Measurements from ENCODE around the gene MTMR12.
"Not testable (repeated sequence)": the region's sequence is repeated elsewhere in the genome, so short reads cannot be mapped to it uniquely, and the experiment has no call there.

Gene MTMR12

DNA sequence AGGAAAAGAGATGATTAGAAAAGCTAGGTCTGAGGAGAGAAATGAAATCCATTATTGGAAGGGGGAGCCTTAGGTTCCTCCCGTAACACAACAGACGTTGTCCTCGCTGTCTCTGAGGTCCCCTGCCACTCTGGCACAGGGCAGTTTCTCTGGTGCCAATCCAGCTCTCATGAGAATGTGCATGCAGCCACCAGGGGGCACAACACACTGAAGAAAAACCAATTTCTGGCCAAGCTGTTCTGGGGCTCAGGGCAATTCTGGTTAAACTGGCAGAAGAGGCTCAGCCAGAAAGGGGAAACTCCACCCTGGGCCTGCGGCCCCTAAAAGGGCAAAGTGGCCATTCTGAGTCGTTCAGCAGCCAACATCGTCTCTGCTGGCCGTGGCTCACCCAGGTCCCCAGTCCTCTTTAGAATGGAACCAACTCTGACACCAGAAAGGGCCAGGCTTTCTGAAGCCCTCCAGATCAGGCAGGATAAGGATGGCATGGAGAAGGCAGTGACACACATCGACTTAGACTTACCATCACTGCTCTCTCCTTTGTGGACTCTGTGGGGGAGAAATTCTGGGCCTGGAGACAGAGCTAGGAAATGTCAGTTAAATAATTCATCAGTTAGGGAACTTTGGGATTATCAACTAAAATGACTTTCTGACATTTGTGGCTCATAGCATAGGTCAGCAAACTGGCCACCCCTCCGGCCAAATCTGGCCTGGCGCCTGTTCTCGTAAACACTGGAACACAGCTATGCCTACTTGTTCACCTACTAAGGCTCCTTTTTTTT lies 80.1 kb downstream of the MTMR12 start:
- DNase-seq, result peak; percentile 83

DNA sequence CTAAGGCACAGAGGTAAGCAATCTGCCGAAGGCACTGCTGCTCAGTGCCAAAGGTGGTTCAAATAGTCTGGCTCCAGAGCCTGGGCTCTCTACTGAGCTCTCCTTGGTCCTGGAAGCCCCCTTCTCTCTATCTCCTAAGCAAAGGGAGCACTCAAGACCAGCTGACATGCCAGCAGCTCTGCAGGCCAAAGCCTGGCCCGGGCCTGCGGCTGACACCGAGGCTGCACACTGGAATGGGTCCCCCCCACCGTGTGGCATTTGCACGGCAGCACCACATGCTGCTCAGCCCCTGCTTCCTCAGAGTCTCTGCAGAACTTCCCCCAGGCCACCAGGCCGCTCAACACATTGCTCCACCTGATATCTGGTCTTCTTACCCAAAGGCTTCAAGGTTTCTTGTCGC lies 80.8 kb downstream of the MTMR12 start:
- no peak for DNase-seq

DNA sequence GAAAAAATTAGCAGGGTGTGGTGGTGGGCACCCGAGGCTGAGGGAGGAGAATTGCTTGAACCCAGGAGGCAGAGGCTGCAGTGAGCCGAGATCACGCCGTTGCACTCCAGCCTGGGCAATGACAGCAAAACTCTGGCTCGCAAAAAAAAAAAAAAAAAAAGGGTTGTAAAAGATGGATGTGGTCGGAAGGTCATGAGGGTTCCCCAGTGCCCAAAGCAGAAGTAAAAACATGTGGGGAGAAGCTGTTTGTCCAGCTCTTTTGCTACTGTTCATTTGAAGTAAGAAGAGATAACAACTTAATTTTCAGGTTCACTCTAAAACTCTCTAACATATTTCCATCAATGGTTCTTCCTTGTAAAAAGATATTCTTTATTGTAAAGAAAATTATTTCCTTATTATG lies 81.5 kb downstream of the MTMR12 start:
- DNase-seq, result no peak

DNA sequence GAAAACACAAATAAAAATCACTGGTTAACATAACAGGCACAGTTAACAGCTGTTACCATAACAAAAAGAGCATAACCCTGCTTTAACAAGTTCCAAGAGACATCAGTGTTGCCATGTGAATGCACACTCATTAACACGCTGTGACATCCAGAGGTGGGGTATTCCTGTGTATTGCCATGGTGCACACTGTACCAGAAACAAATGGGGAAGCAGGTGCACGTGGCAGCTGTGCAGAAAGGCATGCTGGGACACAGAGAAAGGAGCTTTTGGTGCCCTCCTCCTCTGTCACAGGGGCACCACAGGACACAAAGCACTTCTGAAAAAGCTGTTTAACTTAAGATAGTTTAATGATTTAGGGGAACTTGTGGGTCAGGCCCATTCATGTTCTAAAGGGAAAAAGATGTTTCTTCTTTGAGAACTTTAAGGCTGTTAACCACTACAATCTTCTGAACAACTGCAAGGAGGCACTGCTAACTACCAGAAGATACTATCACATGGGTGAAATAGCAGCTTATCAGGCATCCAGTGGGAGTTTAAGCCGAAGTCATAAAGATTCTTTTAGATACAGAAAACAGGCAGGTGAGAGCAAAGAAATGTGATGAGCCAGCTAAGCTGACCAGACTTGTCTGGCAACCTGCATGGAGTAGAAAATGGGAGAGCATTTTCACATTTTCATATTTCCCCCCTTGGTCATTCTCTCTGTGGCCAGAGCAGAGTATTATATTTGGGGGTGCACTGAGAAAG lies 82.2 kb downstream of the MTMR12 start:
- DNase-seq, result peak; percentile 13

DNA sequence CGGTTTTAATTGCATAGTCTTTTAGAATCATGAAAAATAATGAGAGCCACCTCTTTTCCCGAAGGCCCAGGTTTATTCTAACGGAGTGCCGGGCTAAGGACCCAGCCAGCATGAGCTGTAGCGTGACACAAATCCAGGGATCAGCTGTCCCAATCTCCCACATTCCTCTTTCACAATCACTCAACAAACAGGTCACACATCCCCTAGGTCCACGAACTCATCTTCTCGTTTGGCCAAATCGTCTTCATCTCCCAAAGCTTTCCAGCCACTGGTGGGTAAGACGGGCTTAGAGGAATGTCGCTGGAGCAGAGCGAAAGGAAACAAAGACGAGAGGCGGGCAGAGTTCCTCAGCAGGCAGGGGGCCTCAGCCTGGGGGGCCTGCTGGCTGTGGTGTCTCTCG lies 83.2 kb downstream of the MTMR12 start:
- DNase-seq, result no peak

DNA sequence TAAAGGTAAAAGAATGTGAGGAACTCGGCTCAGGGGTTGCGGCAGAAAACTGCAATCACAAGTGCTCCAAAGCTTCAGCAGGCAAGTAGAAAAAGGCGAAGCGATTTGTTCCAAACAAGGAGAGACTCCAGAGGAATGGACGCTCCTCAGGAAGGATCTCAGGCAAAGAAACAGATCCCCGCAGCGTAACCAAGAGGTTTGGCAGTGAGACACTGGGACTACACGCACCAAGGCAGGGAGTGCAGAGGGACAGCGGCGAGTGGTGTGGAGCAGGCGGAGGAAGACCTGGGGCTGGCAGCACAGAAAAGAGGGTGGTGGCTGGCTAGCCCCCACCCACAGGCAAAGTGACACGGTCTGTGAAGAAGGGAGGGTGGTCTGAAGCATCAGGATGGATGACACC lies 83.9 kb downstream of the MTMR12 start:
- DNase-seq, result no peak

DNA sequence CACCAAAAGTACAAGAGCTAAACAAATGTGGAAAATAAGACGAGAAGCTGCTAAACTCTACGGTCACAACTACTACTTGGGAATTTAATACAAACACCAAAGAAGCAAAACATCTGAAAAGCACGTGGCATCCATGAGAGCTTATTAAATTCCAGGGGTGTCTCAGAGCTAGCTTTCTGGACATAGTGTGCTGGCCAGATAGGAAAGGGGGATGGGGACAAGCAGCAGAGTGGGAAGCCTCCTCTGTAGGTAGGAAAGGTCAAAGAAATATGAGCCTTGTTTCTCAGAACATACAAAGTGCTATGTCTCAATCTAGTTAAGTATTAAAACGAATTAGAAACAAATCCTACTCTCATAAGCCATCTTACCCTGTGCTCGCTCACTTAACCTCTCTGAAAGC lies 87.3 kb downstream of the MTMR12 start:
- DNase-seq, result no peak

DNA sequence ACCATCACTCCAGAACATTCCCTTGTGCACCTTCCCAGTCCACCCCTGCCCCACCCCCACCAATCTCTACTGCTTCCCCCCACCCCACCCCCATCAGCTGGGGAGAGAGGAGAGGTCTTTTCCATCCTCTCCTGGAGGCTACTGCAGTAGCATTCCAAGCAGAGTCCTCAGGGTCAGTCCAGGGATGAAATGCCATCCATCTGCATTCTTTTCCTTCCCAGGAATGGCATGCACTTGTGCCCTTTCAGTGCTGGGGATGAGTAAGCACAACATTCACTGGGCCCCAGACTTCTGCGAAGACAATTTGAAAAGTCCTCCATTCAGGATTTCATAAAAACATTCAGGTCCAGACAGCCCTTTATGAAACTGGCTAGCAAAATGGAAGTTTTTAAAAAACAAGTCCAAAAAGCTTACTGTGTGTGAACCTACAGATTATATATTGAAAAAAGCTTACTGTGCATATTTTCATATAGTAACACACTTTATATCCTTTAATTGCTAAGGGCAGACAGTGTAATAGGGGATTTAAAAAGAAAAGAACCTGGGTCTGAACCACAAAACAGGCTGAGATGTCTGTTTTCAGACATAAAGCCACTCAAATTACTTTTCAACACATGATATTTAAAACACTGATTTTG lies 88.6 kb downstream of the MTMR12 start:
- DNase-seq, result no peak

DNA sequence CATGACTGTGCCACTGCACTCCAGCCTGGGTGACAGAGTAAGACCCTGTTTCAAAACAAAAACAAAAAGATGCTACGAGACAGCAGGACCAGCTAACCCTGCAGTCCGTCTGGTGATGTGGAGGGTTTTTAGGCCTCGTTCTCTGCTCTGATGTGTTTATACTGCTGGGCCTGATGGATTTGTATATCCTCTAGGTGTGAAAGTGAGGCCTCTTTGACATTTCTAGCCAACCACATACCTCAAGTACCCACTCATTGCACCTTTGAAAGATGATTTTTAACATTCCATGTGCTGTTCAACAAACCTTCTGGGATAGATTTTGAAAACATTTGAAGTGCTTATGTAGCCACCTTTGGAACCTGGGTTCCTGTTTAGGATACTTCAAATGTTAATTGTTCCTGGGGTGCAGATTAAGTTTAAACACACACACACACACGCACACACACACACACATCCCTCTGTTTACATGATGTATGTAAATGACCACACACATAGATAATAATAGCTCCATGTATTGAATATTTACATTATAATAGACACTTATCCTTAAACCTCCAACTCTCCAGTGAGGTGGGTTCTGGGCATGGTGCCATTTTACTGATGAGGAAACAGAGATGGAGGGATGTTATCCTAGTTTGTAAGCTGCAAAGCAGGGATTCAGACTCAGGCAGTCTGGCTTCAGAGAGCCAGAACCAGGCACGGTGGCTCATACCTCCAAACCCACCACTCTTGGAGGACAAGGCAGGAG lies 89.8 kb downstream of the MTMR12 start:
- no peak for DNase-seq

DNA sequence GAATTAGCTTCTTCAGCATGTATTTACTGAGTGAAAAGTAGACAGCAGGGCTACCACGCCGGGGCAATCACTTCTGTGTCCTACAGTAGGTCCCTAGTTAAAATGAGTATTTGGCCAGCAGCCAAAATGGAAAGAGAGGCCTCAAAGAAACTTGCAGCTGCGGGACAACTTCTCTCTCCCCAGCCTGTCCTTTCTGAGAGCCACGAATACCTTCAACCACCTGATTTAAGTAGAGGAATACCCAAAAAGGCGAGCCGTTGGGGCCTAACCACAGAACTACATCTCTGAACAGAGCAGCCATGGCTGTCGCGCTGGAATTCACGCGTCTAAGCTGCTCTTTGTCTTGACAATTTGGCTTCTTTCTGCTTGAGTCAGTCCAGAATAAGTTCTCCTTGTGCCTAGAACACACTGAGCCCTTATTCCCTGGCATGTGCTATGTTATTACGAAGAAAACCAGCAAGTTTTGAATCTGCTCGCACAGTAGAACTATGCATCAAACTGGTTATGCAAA lies 94.8 kb downstream of the MTMR12 start:
- no peak for DNase-seq

DNA sequence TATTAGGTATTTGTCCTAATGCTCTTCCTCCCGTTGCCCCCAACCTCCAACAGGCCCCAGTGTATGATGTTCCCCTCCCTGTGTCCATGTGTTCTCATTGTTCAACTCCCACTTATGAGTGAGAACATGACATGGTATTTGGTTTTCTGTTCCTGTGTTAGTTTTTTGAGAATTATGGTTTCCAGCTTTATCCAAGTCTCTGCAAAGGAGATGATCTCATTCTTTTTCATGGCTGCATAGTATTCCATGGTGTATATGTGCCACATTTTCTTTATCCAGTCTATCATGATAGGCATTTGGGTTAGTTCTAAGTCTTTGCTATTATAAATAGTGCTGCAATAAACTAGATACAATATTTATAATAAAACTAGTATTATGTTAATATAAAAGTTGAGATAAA lies 98.4 kb downstream of the MTMR12 start:
- DNase-seq, result not testable (repeated sequence)

DNA sequence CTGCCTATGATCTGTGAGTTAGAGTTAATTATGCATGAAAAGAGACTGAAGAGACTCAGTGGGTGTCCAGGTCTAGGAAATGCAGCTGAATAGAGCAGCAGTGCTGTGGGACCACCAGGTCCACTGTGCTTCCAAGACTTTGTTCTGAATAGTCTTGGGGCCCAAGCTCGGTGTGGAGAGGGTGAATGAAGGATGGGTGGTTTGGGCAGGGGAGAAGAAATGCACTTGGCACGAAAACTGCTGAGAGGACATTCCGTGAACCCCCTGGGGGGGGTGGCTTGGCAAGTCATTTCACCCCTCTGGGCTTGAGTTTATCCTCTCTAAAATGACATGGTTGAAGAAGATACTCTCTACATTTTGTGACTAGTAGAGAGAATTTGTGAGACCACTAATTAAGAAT lies 102.6 kb downstream of the MTMR12 start:
- no peak for DNase-seq

DNA sequence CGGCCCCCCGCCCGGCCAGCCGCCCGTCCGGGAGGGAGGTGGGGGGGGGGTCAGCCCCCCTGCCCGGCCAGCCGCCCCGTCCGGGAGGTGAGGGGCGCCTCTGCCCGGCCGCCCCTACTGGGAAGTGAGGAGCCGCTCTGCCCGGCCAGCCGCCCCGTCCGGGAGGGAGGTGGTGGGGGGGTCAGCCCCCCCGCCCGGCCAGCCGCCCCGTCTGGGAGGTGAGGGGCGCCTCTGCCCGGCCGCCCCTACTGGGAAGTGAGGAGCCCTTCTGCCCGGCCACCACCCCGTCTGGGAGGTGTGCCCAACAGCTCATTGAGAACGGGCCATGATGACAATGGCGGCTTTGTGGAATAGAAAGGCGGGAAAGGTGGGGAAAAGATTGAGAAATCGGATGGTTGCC lies 103.9 kb downstream of the MTMR12 start:
- DNase-seq, result not testable (repeated sequence)

DNA sequence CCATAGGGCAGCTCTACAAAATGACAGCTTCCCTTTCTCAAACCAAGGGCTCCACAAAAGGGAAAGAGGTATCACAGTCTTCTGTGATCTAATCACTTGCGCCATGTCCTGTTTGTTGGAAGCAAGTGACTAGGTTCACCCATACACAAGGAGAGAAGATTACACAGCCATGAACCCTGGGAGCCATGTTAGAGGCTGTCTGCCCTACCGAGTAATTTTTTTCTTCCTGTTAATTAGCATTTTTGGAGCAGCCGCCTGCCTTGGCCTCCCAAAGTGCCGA lies 105.4 kb downstream of the MTMR12 start:
- DNase-seq, result peak; percentile 10

DNA sequence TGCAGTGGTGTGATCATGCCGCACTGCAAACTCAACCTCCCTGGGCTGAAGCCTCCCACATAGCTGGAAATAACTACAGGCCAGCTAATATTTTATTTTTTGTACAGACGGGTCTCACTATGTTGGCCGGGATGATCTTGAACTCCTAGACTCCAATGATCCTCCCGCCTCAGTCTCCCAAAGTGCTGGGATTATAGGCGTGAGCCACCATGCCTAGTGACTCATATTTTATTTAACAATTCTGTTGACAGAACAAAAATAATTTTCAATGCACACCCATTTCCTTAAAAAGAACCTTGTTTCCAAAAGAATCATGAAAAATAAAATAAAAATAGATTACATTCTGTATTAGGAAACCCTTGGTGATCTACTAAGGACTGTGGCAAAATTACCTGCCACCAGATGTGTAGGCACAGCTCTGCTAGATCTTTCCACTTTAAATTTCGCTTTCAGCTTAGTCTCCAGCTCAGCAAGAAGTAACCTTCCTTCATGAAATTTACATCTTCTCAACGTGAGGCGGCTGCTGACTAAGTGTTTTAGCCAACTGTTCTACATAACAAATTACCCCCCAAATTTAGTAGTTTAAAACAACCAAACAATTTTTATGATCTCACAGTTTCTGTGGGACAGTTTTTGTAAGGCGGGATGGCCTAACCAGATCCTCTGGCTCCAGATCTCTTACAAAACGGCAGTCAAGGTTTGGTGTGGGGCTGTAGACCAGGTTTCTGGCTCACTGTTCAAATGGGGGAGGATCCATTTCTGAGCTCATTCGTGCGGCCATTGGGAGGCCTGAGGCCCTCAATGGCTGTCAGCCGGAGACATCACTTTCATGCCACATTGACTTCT lies 106.0 kb downstream of the MTMR12 start:
- no peak for DNase-seq

DNA sequence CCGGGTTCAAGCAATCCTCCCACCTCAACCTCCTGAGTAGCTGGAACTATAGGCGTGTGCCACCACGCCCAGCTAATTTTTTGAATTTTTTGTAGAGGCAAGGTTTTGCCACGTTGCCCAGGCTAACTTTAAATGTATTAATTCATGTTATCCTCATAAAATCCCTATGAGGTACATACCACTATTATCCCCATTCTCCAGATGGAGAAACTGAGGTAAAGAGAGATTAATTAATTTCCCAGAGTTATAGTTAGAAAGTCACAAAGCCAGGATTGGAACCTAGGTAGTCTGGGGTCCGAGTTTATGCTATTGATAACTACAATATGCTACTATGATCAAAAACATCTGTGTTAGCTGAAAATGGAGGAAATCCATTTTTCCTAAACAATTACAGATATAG lies 106.7 kb downstream of the MTMR12 start:
- DNase-seq, result no peak

DNA sequence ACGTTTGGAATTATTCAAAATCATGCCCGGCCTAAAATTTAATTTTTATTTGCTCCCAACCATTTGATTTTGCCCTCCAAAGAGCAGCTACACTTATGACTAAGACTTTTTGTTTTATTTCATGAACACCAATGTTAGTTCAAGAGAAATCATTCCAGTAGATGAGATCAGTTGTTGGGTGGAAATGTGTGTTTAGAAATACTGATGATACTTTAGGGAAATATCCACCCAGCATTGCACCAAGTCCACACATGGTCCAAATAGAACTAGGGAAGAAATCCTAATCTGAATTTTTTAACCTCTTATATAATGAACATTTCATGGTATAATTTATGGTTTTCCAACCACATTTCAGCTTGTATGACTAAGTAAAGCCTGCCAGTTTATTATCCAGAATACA lies 110.3 kb downstream of the MTMR12 start:
- no peak for DNase-seq

DNA sequence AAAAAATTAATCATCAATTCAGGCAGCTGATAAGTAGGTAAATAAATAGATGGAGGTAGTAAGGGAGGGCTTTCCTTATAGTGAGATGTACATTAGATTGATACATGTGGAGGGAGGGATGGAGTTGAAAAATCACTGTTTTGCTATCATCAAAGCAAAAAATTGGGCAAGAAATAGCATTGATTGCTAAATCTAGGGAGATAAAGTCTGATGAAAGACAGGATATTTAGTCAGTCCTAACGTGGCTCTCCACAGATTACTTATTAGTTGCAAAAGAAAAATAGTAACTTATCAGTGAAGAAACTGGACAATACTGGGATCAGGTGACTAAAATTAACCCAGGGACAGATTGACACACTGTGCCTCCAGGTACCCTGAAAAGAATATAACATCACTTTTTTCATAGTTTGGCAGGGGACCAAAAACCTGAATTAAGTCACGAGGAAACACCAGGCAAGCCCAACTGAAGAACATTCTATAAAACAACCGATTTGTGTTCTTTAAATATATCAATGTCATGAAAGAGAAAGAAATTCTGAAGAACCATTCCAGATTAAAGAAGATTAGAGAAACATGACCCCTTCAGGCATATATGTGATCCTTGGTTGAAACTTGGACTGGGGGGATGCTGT lies 111.5 kb downstream of the MTMR12 start:
- no peak for DNase-seq

DNA sequence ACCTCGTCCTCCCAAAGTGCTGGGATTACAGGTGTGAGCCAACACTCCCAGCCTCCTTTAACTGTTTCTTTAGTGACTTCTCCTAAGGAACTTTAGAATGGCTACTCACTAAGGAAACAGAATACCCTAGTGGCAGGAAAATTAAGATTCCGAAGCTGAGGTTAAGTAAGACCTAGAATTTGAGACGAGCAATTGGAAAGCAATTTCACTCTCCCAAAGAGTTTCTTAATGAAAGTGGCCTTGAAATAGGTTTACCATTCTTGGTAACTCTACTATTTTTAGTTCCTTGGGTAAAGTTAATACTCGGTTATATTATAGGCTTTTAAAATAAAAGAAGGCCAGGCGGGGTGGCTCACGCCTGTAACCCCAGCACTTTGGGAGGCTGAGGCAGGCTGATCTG lies 115.7 kb downstream of the MTMR12 start:
- DNase-seq, result no peak

DNA sequence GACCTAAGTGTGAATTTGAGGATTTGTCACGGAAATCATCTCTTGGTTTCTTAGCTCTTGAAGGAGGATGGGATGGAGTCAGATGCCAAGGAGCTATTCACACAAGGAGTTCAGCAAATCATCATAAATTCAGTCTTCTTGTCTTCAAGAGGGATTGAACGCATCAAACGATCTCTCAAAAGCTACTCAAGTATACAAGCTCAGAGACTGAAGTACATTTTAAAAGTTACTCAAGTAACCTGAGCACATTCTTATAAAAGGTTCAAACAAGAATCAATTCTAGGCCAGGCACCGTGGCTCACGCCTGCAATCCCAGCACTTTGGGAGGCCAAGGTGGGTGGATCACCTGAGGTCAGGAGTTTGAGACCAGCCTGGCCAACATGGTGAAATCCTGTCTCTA lies 117.5 kb downstream of the MTMR12 start:
- DNase-seq, result no peak

DNA sequence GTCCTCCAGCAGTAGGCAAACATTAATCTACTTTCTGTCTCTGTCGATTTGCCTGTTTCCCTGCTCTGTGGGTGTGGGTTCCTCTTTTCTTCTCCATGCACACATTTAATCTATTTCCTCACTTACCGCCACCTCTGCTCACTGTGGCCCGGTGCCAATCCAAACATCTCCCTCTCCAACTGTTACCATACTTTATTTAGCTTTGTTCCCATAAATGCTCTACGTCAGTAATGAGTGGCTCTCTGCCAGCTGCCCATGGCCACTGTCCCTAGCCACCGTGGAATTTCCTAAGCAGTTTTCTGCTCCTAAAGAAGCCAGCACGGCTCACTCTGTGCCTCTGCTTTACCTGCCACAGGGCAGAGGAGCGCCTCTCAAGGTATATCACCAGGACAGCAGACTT lies 119.1 kb downstream of the MTMR12 start:
- no peak for DNase-seq

DNA sequence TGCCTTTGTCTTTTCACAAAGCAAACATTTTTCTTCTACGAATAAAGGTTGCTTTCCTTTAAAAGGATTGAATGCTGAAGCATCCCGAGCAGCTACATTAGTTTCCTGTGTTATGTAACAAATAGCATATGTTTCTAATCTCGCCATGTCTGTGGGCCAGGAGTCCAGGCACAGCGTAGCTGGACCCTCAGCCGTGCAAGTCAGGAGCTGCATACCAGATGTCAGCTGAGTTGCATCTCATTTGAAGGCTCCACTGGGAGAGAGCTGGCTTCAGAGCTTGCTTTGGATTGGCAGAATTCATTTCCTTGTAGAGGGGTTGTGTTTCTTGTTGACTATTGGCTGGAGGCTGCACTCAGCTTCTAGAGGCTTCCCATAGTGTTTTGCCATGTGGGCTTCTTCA lies 122.6 kb downstream of the MTMR12 start:
- no peak for DNase-seq
